Measurements from ENCODE around the gene KCNB1. TPM values are rescaled to one million over a fixed set of nuclear protein-coding genes. Genes with fewer than 3 reads are reported as not detected.

KCNB1 gene
- total RNA-seq, 1 experiment from 2014 or later = not detected

DNA sequence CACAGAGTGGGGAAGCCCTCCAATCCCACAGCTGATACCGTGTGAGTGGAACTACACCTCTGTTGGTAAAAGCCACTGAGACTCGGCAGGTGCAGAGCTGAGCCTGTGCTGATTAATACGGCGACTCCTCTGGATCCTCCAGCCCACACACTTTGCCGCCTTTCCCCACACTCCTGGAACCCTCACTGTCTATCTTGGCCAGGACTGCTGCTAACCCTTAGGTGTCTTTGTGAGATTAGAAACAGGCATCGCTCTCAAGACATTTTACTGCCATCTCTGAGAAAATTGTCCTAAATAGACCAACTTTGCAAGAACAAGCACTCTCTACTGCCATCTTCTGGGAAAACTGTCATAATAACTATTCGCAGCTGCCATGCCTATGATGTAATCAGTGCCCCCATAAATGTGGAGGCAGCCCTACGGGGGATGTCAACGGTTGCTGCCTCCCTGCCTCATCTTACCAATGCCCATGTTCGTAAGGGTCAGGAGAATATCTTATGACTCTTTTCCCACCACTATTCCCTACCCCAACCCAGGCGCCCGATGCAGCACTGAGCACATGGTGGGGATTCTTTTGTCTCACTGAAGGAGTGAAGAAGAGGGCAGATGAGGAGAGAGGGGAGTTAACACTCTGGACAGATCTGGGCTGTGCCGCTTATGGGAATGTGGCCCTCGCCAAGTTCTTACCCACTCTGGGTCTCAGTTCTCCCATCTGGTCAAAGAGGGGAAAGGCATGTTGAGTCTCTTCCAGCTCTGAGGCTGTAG, 26.1 kb upstream of the KCNB1 start:
- Mint-ChIP-seq H3K36me3 (ENCODE audit: insufficient read depth, unreplicated experiment) (no peaks in the 10 kb centered on the region), H3K4me3 (ENCODE audit: low read depth, unreplicated experiment) (no peak overlapping the region), H3K27me3 (ENCODE audit: unreplicated experiment) (peaks cover 1% of the 10 kb centered on the region), H3K4me1 (ENCODE audit: low read depth, unreplicated experiment) (no peaks in the 10 kb centered on the region), H3K27ac (ENCODE audit: unreplicated experiment) (no peak overlapping the region), H3K9me3 (ENCODE audit: low read depth, unreplicated experiment) (no peaks in the 10 kb centered on the region)
- TF ChIP-seq, protein P1, sequence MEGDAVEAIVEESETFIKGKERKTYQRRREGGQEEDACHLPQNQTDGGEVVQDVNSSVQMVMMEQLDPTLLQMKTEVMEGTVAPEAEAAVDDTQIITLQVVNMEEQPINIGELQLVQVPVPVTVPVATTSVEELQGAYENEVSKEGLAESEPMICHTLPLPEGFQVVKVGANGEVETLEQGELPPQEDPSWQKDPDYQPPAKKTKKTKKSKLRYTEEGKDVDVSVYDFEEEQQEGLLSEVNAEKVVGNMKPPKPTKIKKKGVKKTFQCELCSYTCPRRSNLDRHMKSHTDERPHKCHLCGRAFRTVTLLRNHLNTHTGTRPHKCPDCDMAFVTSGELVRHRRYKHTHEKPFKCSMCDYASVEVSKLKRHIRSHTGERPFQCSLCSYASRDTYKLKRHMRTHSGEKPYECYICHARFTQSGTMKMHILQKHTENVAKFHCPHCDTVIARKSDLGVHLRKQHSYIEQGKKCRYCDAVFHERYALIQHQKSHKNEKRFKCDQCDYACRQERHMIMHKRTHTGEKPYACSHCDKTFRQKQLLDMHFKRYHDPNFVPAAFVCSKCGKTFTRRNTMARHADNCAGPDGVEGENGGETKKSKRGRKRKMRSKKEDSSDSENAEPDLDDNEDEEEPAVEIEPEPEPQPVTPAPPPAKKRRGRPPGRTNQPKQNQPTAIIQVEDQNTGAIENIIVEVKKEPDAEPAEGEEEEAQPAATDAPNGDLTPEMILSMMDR (IDR thresholded peaks at IDR 0.05; ENCODE audit: unreplicated experiment) = peak; percentile 75
- intact Hi-C loops (cut with micrococcal nuclease; ENCODE audit: unreplicated experiment) = loop anchor here (1.0 to 2.0 kb wide), 3 partner anchors 24 to 174 kb away; no protein-coding TSS in a partner anchor
- BruUV-seq (replicated peaks) = no TSS peak
- CTCF ChIA-PET = interaction anchor here (0.6 to 2.8 kb wide), 8 partner anchors 13 to 231 kb away, joined by 3 to 14 read pairs (median 4); partner anchors contain the start of gene ZNFX1
- peak; percentile 32 for DNase-seq

DNA sequence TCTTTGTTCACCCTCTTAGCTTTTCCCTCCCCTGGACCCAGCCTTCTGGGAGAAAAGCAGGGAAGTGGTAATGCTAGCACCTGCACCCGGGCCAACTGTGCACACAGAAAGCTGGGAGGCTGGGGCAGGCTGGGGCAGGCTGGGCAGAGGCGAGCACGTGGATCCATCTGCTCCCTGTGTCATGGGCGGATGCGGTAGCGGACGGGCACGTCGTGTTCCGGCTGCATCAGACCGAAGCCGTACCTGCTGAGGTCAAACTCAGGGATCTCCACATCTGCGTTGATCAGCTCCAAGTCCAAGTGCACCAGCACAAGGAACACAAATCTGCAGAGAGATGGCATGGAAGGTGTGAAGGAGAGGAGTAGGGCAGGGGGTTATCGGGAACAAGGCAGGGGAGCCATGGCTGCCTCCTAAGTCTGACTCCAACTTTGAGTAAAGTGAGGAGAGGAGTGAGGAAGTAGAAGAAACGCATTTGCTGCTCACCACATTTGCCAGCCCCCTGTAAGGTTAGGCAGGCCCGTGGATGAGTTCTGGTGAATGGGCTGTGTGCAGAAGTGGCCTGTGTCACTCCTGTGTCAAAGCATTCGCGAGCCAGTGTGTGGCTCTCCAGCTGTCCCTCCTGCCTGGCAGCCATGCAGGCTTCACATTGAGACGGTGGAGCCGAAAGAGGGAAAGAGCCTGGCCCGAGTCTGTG, 25.4 kb upstream of the KCNB1 start:
- no peaks in the 10 kb centered on the region for H3K36me3 Mint-ChIP-seq (ENCODE audit: insufficient read depth, unreplicated experiment)
- intact Hi-C loops (cut with micrococcal nuclease; ENCODE audit: unreplicated experiment) = loop anchor here (1.0 to 2.0 kb wide), 3 partner anchors 23 to 173 kb away; no protein-coding TSS in a partner anchor
- no peak for DNase-seq

DNA sequence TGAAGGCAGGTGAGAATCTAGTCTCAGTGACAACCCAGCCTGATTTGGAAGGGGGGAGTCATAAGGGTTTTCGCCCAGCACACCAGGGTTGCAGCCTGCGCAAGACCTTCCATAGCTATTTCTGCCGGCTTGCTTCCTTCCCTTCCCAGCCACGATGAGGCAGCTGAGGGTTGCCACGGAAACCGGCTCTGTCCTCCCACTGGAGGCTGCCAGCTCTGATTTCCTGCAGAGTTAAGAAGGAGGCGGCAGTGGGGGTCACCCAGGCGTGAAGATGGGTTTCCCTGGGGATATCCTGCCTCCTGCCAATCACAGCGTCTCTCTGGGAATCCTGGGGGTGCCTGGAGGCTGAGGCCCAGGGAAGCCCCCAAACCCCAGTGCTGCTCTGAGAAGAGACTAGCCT, 23.1 kb upstream of the KCNB1 start:
- H3K4me3 Mint-ChIP-seq (ENCODE audit: low read depth, unreplicated experiment) = no peak overlapping the region
- peaks cover 8% of the 10 kb centered on the region for H3K27me3 Mint-ChIP-seq (ENCODE audit: unreplicated experiment)
- H3K4me1 Mint-ChIP-seq (ENCODE audit: low read depth, unreplicated experiment) = no peaks in the 10 kb centered on the region
- TF ChIP-seq, protein P1 (IDR thresholded peaks at IDR 0.05; ENCODE audit: unreplicated experiment) = no peak
- CTCF ChIA-PET = interaction anchor here (0.7 to 1.3 kb wide), 3 partner anchors 103 to 259 kb away, joined by 3 to 4 read pairs (median 4); no protein-coding TSS in a partner anchor
- BruUV-seq (replicated peaks) = no TSS peak
- no peaks in the 10 kb centered on the region for H3K36me3 Mint-ChIP-seq (ENCODE audit: insufficient read depth, unreplicated experiment)
- H3K27ac Mint-ChIP-seq (ENCODE audit: unreplicated experiment) = no peak overlapping the region
- no peaks in the 10 kb centered on the region for H3K9me3 Mint-ChIP-seq (ENCODE audit: low read depth, unreplicated experiment)
- no peak for DNase-seq
- intact Hi-C loops (cut with micrococcal nuclease; ENCODE audit: unreplicated experiment) = no loop called here

More for the DNA sequence above, 25.4 kb upstream of the KCNB1 start:
- Mint-ChIP-seq H3K27ac (ENCODE audit: unreplicated experiment) (no peak overlapping the region), H3K9me3 (ENCODE audit: low read depth, unreplicated experiment) (no peaks in the 10 kb centered on the region), H3K27me3 (ENCODE audit: unreplicated experiment) (peaks cover 8% of the 10 kb centered on the region), H3K4me1 (ENCODE audit: low read depth, unreplicated experiment) (no peaks in the 10 kb centered on the region), H3K4me3 (ENCODE audit: low read depth, unreplicated experiment) (no peak overlapping the region)
- BruUV-seq (replicated peaks) = no TSS peak
- TF ChIP-seq, protein P1 (IDR thresholded peaks at IDR 0.05; ENCODE audit: unreplicated experiment) = no peak
- CTCF ChIA-PET = interaction anchor here (0.9 to 2.8 kb wide), 4 partner anchors 13 to 176 kb away, joined by 3 to 14 read pairs (median 6); no protein-coding TSS in a partner anchor

DNA sequence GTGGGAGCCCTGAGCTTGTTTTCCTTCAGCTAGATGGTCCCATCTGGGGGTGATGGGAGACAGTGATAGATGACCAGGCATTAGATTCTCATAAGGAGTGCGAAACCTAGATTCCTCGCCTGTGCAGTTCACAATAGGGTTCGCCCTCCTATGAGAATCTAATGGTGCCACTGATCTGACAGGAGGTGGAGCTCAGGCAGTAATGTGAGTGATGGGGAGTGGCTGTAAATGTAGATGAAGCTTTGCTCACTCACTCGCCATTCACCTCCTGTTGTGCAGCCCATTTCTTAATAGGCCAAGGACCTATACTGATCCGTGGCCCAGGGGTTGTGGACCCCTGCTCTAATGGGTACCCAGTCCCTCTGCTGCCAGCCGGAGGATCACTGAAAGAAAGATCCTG, 20.7 kb upstream of the KCNB1 start:
- TF ChIP-seq, protein P1 (IDR thresholded peaks at IDR 0.05; ENCODE audit: unreplicated experiment) = no peak
- intact Hi-C loops (cut with micrococcal nuclease; ENCODE audit: unreplicated experiment) = no loop called here
- no peaks in the 10 kb centered on the region for H3K4me1 Mint-ChIP-seq (ENCODE audit: low read depth, unreplicated experiment)
- BruUV-seq (replicated peaks) = no TSS peak
- H3K36me3 Mint-ChIP-seq (ENCODE audit: insufficient read depth, unreplicated experiment) = no peaks in the 10 kb centered on the region
- DNase-seq = no peak
- no peak overlapping the region for H3K4me3 Mint-ChIP-seq (ENCODE audit: low read depth, unreplicated experiment)
- H3K27me3 Mint-ChIP-seq (ENCODE audit: unreplicated experiment) = peaks cover 8% of the 10 kb centered on the region
- no peaks in the 10 kb centered on the region for H3K9me3 Mint-ChIP-seq (ENCODE audit: low read depth, unreplicated experiment)
- CTCF ChIA-PET = interaction anchor here (1.0 to 1.4 kb wide), 2 partner anchors 38 to 160 kb away, joined by 3 read pairs; no protein-coding TSS in a partner anchor
- H3K27ac Mint-ChIP-seq (ENCODE audit: unreplicated experiment) = no peak overlapping the region

All from Calu3 (cell line).